HT1080 (cell line): ENCODE results near the gene CSTF3. TPM values are rescaled to one million over a fixed set of nuclear protein-coding genes. Genes with fewer than 3 reads are reported as not detected.
A peak's percentile ranks its signal among the peaks of the same experiment; 100 is the strongest.

ENCODE experiments used
- DNase-seq: peaks from one replicate; pipeline ENCODE4 v3.0.0-alpha.2; 2015; ENCODE audit warnings: low read depth
- small RNA-seq: library from RNA; depleted of rRNA; stranded (forward); fragments of <200 nt; gene quantifications from one replicate; pipeline ENCODE3, GENCODE V24; 2014
- total RNA-seq: library from RNA; depleted of rRNA; stranded (reverse); fragments of >200 nt; shearing (Covaris generic); gene quantifications from 2 replicates; pipeline ENCODE4 v1.2.3, GENCODE V29; 2014; rRNA removed

The CSTF3 gene
- total RNA-seq, 1 experiment from 2014 or later = 43.1 TPM

- DNase-seq = peak; percentile 12
Measured at GRCh38 chr11:33044285-33044756, 117.0 kb downstream of the CSTF3 start.

- no peak for DNase-seq
Measured at GRCh38 chr11:33043221-33043830, 118.0 kb downstream of the CSTF3 start.

- no peak for DNase-seq
Measured at GRCh38 chr11:33040862-33041453, 120.3 kb downstream of the CSTF3 start.

GRCh38 chr11:33040033-33040861, 121.0 kb downstream of the CSTF3 start:
- DNase-seq = no peak

- peak; percentile 96 for DNase-seq
Measured at GRCh38 chr11:33039274-33040032, 121.8 kb downstream of the CSTF3 start, which contains the start of gene TCP11L1. TCP11L1 (plus strand) TSS chr11:33039572; CDS start chr11:33043774, 4,202 bp downstream.

GRCh38 chr11:33035011-33035410, 126.3 kb downstream of the CSTF3 start:
- no peak for DNase-seq

Small RNAs within 50 kb of the gene (small RNA-seq; reads per million reads assigned to genes)
- not detected for gene RF00019

Other genes with a start within 250 kb of the CSTF3 start
- 1.6 and 2.6 TPM in 2 replicates for gene DEPDC7, start 145.6 kb downstream of the CSTF3 start, total RNA-seq
- 16.4 and 17.2 TPM in 2 replicates for gene TCP11L1, start 121.9 kb downstream of the CSTF3 start, total RNA-seq
- 19.4 and 23.1 TPM in 2 replicates for gene HIPK3, start 95.9 kb upstream of the CSTF3 start, total RNA-seq
- gene KIAA1549L, start 214.6 kb upstream of the CSTF3 start, total RNA-seq = 45.2 and 60.7 TPM in 2 replicates